Liver (tissue), 9 donors: ENCODE data around the gene GFPT2. TPM values are rescaled to one million over a fixed set of nuclear protein-coding genes. Genes with fewer than 3 reads are reported as not detected.

Source experiments
- DNase-seq: peaks from one replicate; pipeline ENCODE4 v3.0.0-alpha.2; 2017; ENCODE audit warnings: low spot score
- H3K27ac ChIP-seq, 2 donors: one replicate each; pipeline ENCODE4 v1.7.0; 2013; ENCODE audit warnings: inconsistent platforms in 2 of 2, low read length in 2 of 2, control low read depth in 1 of 2, low read depth in 1 of 2, mild to moderate bottlenecking in 1 of 2
- H3K27me3 ChIP-seq, 4 donors: one replicate each; pipeline versions ENCODE4 v1.6.1 to v1.7.0; 2013; ENCODE audit warnings: low read length in 3 of 4, inconsistent platforms in 1 of 4, mild to moderate bottlenecking in 1 of 4, moderate library complexity in 1 of 4; ENCODE audit not compliant: control insufficient read depth in 4 of 4, insufficient read depth in 4 of 4
- H3K36me3 ChIP-seq, 4 donors: one replicate each; pipeline versions ENCODE4 v1.6.1 to v1.7.0; 2013; ENCODE audit warnings: low read length in 3 of 4, mild to moderate bottlenecking in 3 of 4, low read depth in 1 of 4, moderate library complexity in 1 of 4; ENCODE audit not compliant: control insufficient read depth in 4 of 4, insufficient read depth in 3 of 4
- H3K4me1 ChIP-seq, 4 donors: one replicate each; pipeline versions ENCODE4 v1.6.1 to v1.7.0; 2013; ENCODE audit warnings: low read length in 3 of 4, mild to moderate bottlenecking in 3 of 4, moderate library complexity in 1 of 4; ENCODE audit not compliant: control insufficient read depth in 4 of 4, insufficient read depth in 4 of 4
- H3K4me3 ChIP-seq, 3 donors: one replicate each; pipeline versions ENCODE4 v1.6.1 to v1.7.0; 2013; ENCODE audit warnings: low read length in 3 of 3, control low read depth in 1 of 3, low read depth in 1 of 3, mild to moderate bottlenecking in 1 of 3
- H3K9ac ChIP-seq, 2 donors: one replicate each; pipeline ENCODE4 v1.7.0; 2013; ENCODE audit warnings: low read length in 2 of 2, mild to moderate bottlenecking in 2 of 2, moderate library complexity in 2 of 2, control low read depth in 1 of 2, low read depth in 1 of 2
- H3K9me3 ChIP-seq, 4 donors: one replicate each; pipeline versions ENCODE4 v1.6.1 to v1.7.0; 2013; ENCODE audit warnings: low read length in 3 of 4; ENCODE audit not compliant: control insufficient read depth in 4 of 4
- FOXA1 ChIP-seq: IDR thresholded peaks from 2 replicates; pipeline ENCODE4 v1.6.1; 2016; ENCODE audit warnings: antibody characterized with exemption
- GABPA ChIP-seq, 2 donors: IDR thresholded peaks in 1 of 2; conservative IDR thresholded peaks in 1 of 2; 2 replicates each; pipeline ENCODE4 v1.6.1; 2016; ENCODE audit warnings: antibody characterized with exemption in 2 of 2, mild to moderate bottlenecking in 1 of 2, moderate library complexity in 1 of 2
- HNF4G ChIP-seq: IDR thresholded peaks from 2 replicates; pipeline ENCODE4 v1.6.1; 2016; ENCODE audit warnings: antibody characterized with exemption
- JUND ChIP-seq, 2 donors: IDR thresholded peaks; 2 replicates each; pipeline ENCODE4 v1.6.1; 2016; ENCODE audit warnings: antibody characterized with exemption in 2 of 2
- NR2F2 ChIP-seq: IDR thresholded peaks from 2 replicates; pipeline ENCODE4 v1.6.1; 2016; ENCODE audit warnings: antibody characterized with exemption
- REST ChIP-seq: IDR thresholded peaks from 2 replicates; pipeline ENCODE4 v1.6.1; 2016; ENCODE audit warnings: antibody characterized with exemption, mild to moderate bottlenecking
- TAF1 ChIP-seq: conservative IDR thresholded peaks from 2 replicates; pipeline ENCODE4 v1.6.1; 2016; ENCODE audit warnings: antibody characterized with exemption, mild to moderate bottlenecking
- YY1 ChIP-seq: IDR thresholded peaks from 2 replicates; pipeline ENCODE4 v1.6.1; 2016; ENCODE audit warnings: antibody characterized with exemption, mild to moderate bottlenecking
- WGBS: extraction: QIAGEN DNeasy Blood & Tissue Kit; methylation state at CpG from one replicate; pipeline ENCODE4 v1.1.7; 2013; 5-methylcytosine and 5-hydroxymethylcytosine counted together
- polyA plus RNA-seq, 2 donors: library from polyadenylated mRNA; stranded (reverse) in 1 of 2; unstranded in 1 of 2; fragments of 200-250 nt in 1 of 2; fragments of >200 nt in 1 of 2; fragmentation: Nextera tagmentation in 1 of 2; extraction: Ambion mirVana in 1 of 2; gene quantifications; one replicate each; pipeline versions ENCODE4 v1.2.1 to v1.2.3, GENCODE V29; 2013 to 2015
- total RNA-seq, 2 donors: library from RNA; depleted of rRNA; stranded (reverse); fragments of >200 nt; gene quantifications; one replicate each; pipeline ENCODE4 v1.2.3, GENCODE V29; 2014
- TF ChIP-seq, protein P1 (sequence below): fragments of 150-350 bp; IDR thresholded peaks from 2 replicates; pipeline ENCODE4 v1.5.1; 2017; ENCODE audit warnings: improper control_type of control experiment, low read depth, low read length; ENCODE audit not compliant: missing input control
- donor health status: healthy.
- donor health status: healthy.
- donor health status: healthy.
- donor health status: healthy.
- donor health status: healthy.

Gene GFPT2
- total and polyA plus RNA-seq, 4 donors = 0.32 to 1.8 (median 0.54) TPM

GRCh38 chr5:180401229-180401907 lies 48.2 kb upstream of the GFPT2 start:
- 82% methylated on average over 11 of the region's 11 CpGs for WGBS
- no peaks in the 10 kb centered on the region for H3K36me3 ChIP-seq

DNA sequence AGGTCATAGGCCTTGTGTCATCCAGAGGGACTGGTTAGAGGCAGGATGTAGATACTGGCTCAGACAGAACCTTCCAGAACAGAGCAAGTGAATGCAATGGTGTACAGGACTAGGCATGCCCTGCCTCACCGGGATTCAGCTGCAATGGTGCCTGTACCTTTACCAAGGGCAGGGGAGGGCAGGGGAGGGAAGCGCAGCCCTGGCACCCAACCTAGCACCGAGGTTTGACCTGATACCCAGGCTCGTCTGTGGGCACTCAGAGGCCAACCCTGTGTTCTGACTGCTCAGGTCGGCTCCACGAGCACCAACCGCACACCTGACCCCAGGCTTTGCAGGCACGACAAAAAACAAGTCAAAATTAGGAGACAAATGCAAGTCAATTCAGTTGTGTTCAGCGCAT lies 47.3 kb upstream of the GFPT2 start:
- H3K27me3 ChIP-seq = no peaks in the 10 kb centered on the region
- H3K36me3 ChIP-seq = no peaks in the 10 kb centered on the region
- WGBS = 81% methylated on average over 9 of the region's 9 CpGs
- H3K27ac ChIP-seq = no peak overlapping the region
- DNase-seq = no peak
- no peak overlapping the region for H3K9ac ChIP-seq
- no peaks in the 10 kb centered on the region for H3K4me1 ChIP-seq
- H3K4me3 ChIP-seq = no peak overlapping the region
- H3K9me3 ChIP-seq = peaks cover 0 to 8% (median 5%) of the 10 kb centered on the region in 4 donors
- no peak for TF ChIP-seq HNF4G
- no peak for TF ChIP-seq NR2F2
- TF ChIP-seq GABPA (IDR thresholded peaks at IDR 0.05 in 1 of 2, conservative IDR thresholded peaks at IDR 0.05 in 1 of 2) = no peak
- no peak for TF ChIP-seq YY1

More at GRCh38 chr5:180401229-180401907, 48.2 kb upstream of the GFPT2 start:
- H3K4me3 ChIP-seq = no peak overlapping the region
- H3K4me1 ChIP-seq = no peaks in the 10 kb centered on the region
- H3K27ac ChIP-seq = no peak overlapping the region
- DNase-seq = no peak
- no peaks in the 10 kb centered on the region for H3K27me3 ChIP-seq
- H3K9me3 ChIP-seq = peaks cover 0 to 8% (median 5%) of the 10 kb centered on the region in 4 donors
- TF ChIP-seq, protein P1, sequence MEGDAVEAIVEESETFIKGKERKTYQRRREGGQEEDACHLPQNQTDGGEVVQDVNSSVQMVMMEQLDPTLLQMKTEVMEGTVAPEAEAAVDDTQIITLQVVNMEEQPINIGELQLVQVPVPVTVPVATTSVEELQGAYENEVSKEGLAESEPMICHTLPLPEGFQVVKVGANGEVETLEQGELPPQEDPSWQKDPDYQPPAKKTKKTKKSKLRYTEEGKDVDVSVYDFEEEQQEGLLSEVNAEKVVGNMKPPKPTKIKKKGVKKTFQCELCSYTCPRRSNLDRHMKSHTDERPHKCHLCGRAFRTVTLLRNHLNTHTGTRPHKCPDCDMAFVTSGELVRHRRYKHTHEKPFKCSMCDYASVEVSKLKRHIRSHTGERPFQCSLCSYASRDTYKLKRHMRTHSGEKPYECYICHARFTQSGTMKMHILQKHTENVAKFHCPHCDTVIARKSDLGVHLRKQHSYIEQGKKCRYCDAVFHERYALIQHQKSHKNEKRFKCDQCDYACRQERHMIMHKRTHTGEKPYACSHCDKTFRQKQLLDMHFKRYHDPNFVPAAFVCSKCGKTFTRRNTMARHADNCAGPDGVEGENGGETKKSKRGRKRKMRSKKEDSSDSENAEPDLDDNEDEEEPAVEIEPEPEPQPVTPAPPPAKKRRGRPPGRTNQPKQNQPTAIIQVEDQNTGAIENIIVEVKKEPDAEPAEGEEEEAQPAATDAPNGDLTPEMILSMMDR = no peak
- TF ChIP-seq JUND (IDR thresholded peaks at IDR 0.05) = no peak
- no peak overlapping the region for H3K9ac ChIP-seq

DNA sequence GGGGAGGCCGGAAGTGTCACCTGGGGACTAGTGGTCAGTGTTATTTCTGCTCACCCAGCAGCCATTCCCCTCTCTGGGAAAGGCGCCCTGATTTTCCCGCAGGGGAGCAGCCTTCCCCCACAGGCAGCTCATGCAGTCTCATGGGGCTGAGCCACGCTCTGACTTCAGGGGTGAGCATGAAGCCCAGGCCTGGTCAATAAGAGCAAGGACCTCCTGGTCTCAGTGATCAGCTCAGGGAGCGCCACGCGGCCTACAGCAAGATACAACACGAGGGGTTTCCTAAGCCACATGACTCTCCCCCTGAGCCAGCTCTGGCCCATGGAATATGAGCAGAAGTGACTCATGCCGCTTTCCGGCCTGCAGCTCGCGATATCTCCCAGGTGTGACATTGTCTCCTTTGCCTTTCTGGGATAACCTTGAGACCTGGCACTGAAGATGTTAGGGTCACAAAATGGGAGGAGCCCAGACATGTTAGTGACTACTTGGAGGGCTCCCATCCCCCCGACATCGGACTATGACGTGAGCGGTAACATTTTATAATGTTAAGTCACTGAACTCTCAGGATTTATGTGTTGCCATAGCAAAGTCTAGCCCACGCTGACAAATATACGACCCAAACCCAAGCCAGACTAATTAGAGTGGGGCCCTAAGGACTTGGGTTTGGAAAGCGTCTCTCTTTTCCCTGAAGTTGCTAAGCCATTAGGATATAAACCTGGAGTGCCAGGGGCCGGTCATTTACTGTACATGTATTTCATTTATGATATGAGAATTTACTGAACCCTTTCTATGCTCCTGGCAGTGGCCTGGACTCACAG lies 46.5 kb upstream of the GFPT2 start:
- Histone ChIP-seq H3K27ac (no peak overlapping the region), H3K4me1 (no peaks in the 10 kb centered on the region), H3K9ac (no peak overlapping the region), H3K9me3 (peaks cover 0 to 8% (median 5%) of the 10 kb centered on the region in 4 donors), H3K27me3 (no peaks in the 10 kb centered on the region), H3K4me3 (no peak overlapping the region), H3K36me3 (no peaks in the 10 kb centered on the region)
- 86% methylated on average over 20 of the region's 20 CpGs for WGBS
- DNase-seq = no peak
- no peak for TF ChIP-seq REST
- no peak for TF ChIP-seq NR2F2
- TF ChIP-seq TAF1 = no peak
- TF ChIP-seq FOXA1 = no peak
